ENCODE measurements around the gene LIFR. TPM values are rescaled to one million over a fixed set of nuclear protein-coding genes. Genes with fewer than 3 reads are reported as not detected.

The LIFR gene
- total and polyA plus RNA-seq, 12 donors = 9.2 to 118 (median 59.0) TPM

GRCh38 chr5:38467353-38468040, 88.9 kb downstream of the LIFR start:
- H3K4me3 ChIP-seq = no peak overlapping the region
- peak overlapping the region; percentile 3 to 97 (median 65) for H3K27ac ChIP-seq
- DNase-seq = peak in 3 of 7 donors; percentile 51 to 73 (median 54)
- 47 to 57% (median 51%) methylated on average over 20 to 22 of the region's 22 CpGs for WGBS, 4 donors
- no peaks in the 10 kb centered on the region for H3K9me3 ChIP-seq (replicated peaks in 1 of 3)
- no peaks in the 10 kb centered on the region for H3K36me3 ChIP-seq (replicated peaks in 1 of 2)
- H3K27me3 ChIP-seq = no peaks in the 10 kb centered on the region
- H3K4me1 ChIP-seq (replicated peaks in 1 of 2) = peaks cover 0 to 43% of the 10 kb centered on the region in 2 donors
- no peak for TF ChIP-seq POLR2A (IDR thresholded peaks at IDR 0.05)
- TF ChIP-seq CTCF (IDR thresholded peaks at IDR 0.05) = no peak
- intact Hi-C loops (cut with DNase I) = loop anchor here in 1 of 2 donors (10.0 kb wide), 1 partner anchor 197 kb away; no protein-coding TSS in a partner anchor

GRCh38 chr5:38466424-38467189, 89.8 kb downstream of the LIFR start:
- DNase-seq = peak in 6 of 7 donors; percentile 53 to 89 (median 74)
- Histone ChIP-seq H3K27me3 (no peaks in the 10 kb centered on the region), H3K36me3 (replicated peaks in 1 of 2) (no peaks in the 10 kb centered on the region), H3K4me1 (replicated peaks in 1 of 2) (peaks cover 0 to 43% of the 10 kb centered on the region in 2 donors), H3K4me3 (no peak overlapping the region), H3K9me3 (replicated peaks in 1 of 3) (no peaks in the 10 kb centered on the region), H3K27ac (peak overlapping the region in 4 of 5 donors; percentile 63 to 97 (median 73))
- intact Hi-C loops (cut with DNase I) = loop anchor here in 1 of 2 donors (10.0 kb wide), 1 partner anchor 198 kb away; no protein-coding TSS in a partner anchor
- no peak for TF ChIP-seq POLR2A (IDR thresholded peaks at IDR 0.05)
- no peak for TF ChIP-seq CTCF (IDR thresholded peaks at IDR 0.05)
- WGBS, 4 donors = 66 to 76% (median 71%) methylated on average over 14 to 24 of the region's 24 CpGs

- peak overlapping the region in 4 of 5 donors; percentile 28 to 97 (median 70) for H3K27ac ChIP-seq
- H3K36me3 ChIP-seq (replicated peaks in 1 of 2) = no peaks in the 10 kb centered on the region
- WGBS, 4 donors = 81 to 89% (median 83%) methylated on average over 8 to 9 of the region's 9 CpGs
- DNase-seq = no peak
- intact Hi-C loops (cut with DNase I) = loop anchor here in 1 of 2 donors (10.0 kb wide), 1 partner anchor 199 kb away; no protein-coding TSS in a partner anchor
- no peak for TF ChIP-seq CTCF (IDR thresholded peaks at IDR 0.05)
- no peak for TF ChIP-seq POLR2A (IDR thresholded peaks at IDR 0.05)
- peaks cover 0 to 43% of the 10 kb centered on the region in 2 donors for H3K4me1 ChIP-seq (replicated peaks in 1 of 2)
- H3K27me3 ChIP-seq = no peaks in the 10 kb centered on the region
- no peak overlapping the region for H3K4me3 ChIP-seq
- H3K9me3 ChIP-seq (replicated peaks in 1 of 3) = no peaks in the 10 kb centered on the region
Measured at GRCh38 chr5:38465702-38466423, 90.6 kb downstream of the LIFR start.
